Upper lobe of left lung (tissue), 6 donors: ENCODE results near the gene CACNA1D. TPM values are rescaled to one million over a fixed set of nuclear protein-coding genes. Genes with fewer than 3 reads are reported as not detected.
A peak's percentile ranks its signal among the peaks of the same experiment; 100 is the strongest.

Experiments used
- ATAC-seq, 2 donors: fragments of 200-7000 bp; cut with Tn5 transposase; one replicate each; pipeline ENCODE4 v1.9.1; 2022; ENCODE audit warnings: mild to moderate bottlenecking in 2 of 2, moderate library complexity in 2 of 2; ENCODE audit not compliant: low FRiP score in 2 of 2
- DNase-seq, 2 donors: peaks; one replicate each; pipeline ENCODE4 v3.0.0-alpha.2; 2019 to 2020
- H3K27ac ChIP-seq, 4 donors: fragments of 200-600 bp; sonication (generic); one replicate each; pipeline ENCODE4 v1.5.1; 2016 to 2019
- H3K27me3 ChIP-seq, 4 donors: fragments of 200-600 bp; sonication (generic); one replicate each; pipeline ENCODE4 v1.5.1; 2017 to 2019
- H3K36me3 ChIP-seq, 4 donors: fragments of 200-600 bp; sonication (generic); one replicate each; pipeline ENCODE4 v1.5.1; 2016 to 2019
- H3K4me1 ChIP-seq, 4 donors: fragments of 200-600 bp; sonication (generic); one replicate each; pipeline ENCODE4 v1.5.1; 2018 to 2019
- H3K4me3 ChIP-seq, 4 donors: fragments of 200-600 bp; sonication (generic); one replicate each; pipeline ENCODE4 v1.5.1; 2017 to 2019; ENCODE audit warnings: mild to moderate bottlenecking in 2 of 4, moderate library complexity in 1 of 4
- H3K9me3 ChIP-seq, 4 donors: fragments of 200-600 bp; sonication (generic); one replicate each; pipeline ENCODE4 v1.5.1; 2018 to 2019
- CTCF ChIP-seq, 6 experiments: fragments of 450-650 bp in 4 of 6; fragments of 200-600 bp in 2 of 6; sonication (generic) in 2 of 6; IDR thresholded peaks; one replicate each; pipeline ENCODE4 v1.5.1; 2016 to 2019; ENCODE audit warnings: antibody characterized with exemption in 6 of 6
- EP300 ChIP-seq, 4 donors: sonication (generic); formaldehyde crosslinking; IDR thresholded peaks; one replicate each; pipeline ENCODE4 v1.5.1; 2017; ENCODE audit warnings: antibody characterized with exemption in 4 of 4, control low read depth in 2 of 4
- POLR2A ChIP-seq, 4 donors: fragments of 450-650 bp; IDR thresholded peaks; one replicate each; pipeline ENCODE4 v1.5.1; 2016 to 2017; ENCODE audit warnings: antibody characterized with exemption in 4 of 4, mild to moderate bottlenecking in 2 of 4
- POLR2AphosphoS5 ChIP-seq, 2 donors: sonication (generic); formaldehyde crosslinking; IDR thresholded peaks; one replicate each; pipeline ENCODE4 v1.5.1; 2017; ENCODE audit warnings: antibody characterized with exemption in 2 of 2
- WGBS, 2 donors: methylation state at CpG; one replicate each; pipeline ENCODE4 v1.1.5; 2017 to 2018; 5-methylcytosine and 5-hydroxymethylcytosine counted together
- total RNA-seq, 6 donors: library from RNA; depleted of rRNA in 4 of 6; stranded (reverse); fragments of >200 nt in 4 of 6; gene quantifications; one replicate each; pipeline versions ENCODE4 v1.1.0 to v1.2.1, GENCODE V29; 2016 to 2021
- donor health status: DM: no; HTN: no; CAD: no; lungs with moderate emphysema.
- donor health status: DM: no; HTN: yes; CAD: no; lungs with severe emphysema.

The CACNA1D gene
- total RNA-seq, 6 donors from 2014 or later, result 17.2 to 221 (median 30.2) TPM

- peaks cover 22 to 44% (median 37%) of the 10 kb centered on the region in 4 donors for H3K4me1 ChIP-seq
- DNase-seq, result peak; percentile 46 to 89
- H3K9me3 ChIP-seq, result no peaks in the 10 kb centered on the region
- peak; percentile 48 to 81 for ATAC-seq
- no peaks in the 10 kb centered on the region for H3K27me3 ChIP-seq
- no peak overlapping the region for H3K4me3 ChIP-seq
- 27 to 48% methylated on average over 4 of the region's 4 CpGs for WGBS, 2 donors
- peak overlapping the region; percentile 38 to 64 (median 54) for H3K27ac ChIP-seq
- peak in 1 of 6 experiments; percentile 4 for TF ChIP-seq CTCF (IDR thresholded peaks at IDR 0.05)
- TF ChIP-seq POLR2AphosphoS5 (IDR thresholded peaks at IDR 0.05), result peak; percentile 69 to 76
- TF ChIP-seq EP300 (IDR thresholded peaks at IDR 0.05), result peak in 2 of 4 donors; percentile 42 to 94
- TF ChIP-seq POLR2A (IDR thresholded peaks at IDR 0.05), result no peak
- peaks cover 0 to 3% (median 0%) of the 10 kb centered on the region in 4 donors for H3K36me3 ChIP-seq
Measured at GRCh38 chr3:53708001-53708621, 213.7 kb downstream of the CACNA1D start.

GRCh38 chr3:53709256-53709655 lies 214.8 kb downstream of the CACNA1D start:
- DNase-seq (no peak), ATAC-seq (no peak)
- Histone ChIP-seq H3K4me1 (peaks cover 25 to 44% (median 37%) of the 10 kb centered on the region in 4 donors), H3K27me3 (no peaks in the 10 kb centered on the region), H3K9me3 (no peaks in the 10 kb centered on the region), H3K4me3 (no peak overlapping the region), H3K36me3 (no peaks in the 10 kb centered on the region), H3K27ac (peak overlapping the region in 2 of 4 donors; percentile 55 to 63)
- TF ChIP-seq POLR2A (IDR thresholded peaks at IDR 0.05), result no peak
- TF ChIP-seq POLR2AphosphoS5 (IDR thresholded peaks at IDR 0.05), result no peak
- TF ChIP-seq EP300 (IDR thresholded peaks at IDR 0.05), result no peak
- no peak for TF ChIP-seq CTCF (IDR thresholded peaks at IDR 0.05)
- WGBS, 2 donors, result 83 to 93% methylated on average over 5 to 6 of the region's 6 CpGs

DNA sequence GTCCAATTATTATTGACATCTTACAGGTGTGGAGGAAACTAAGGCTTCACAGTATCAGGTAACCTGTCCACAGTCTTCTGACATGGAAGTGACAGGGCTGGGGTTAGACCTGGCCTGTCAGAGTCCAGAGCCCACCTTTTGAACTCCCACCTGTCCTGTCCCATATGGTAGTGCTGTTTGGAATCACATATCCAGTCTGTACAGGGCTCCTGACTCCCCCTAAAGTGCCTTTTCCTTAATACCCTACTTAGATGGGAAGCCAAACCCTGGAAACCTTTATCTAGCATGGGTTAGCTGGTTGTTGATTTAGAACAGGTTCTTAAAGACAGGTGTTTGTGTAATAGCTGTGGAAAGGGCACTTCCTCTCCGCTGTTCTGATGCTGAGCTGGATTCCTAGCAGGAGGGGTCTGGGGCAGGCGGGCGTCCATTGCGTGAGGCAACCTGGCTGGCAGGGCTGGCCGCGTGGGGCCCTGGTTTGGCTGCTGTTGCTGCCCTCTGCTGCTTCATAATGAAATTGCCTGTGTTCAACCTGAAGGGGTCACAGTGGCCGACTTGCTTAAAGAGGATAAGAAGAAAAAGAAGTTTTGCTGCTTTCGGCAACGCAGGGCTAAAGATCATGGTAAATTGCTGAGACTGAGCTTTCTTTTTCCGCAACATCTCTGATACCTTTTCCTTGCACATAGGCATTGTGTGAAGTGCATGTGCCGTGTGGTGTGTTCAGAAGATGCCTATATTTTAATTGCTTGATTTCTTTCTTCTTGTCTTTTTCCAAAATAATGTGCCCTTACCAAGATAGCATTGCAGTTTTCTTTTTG lies 215.7 kb downstream of the CACNA1D start:
- TF ChIP-seq CTCF (IDR thresholded peaks at IDR 0.05), result peak; percentile 76 to 87 (median 81)
- no peak for TF ChIP-seq POLR2A (IDR thresholded peaks at IDR 0.05)
- TF ChIP-seq EP300 (IDR thresholded peaks at IDR 0.05), result peak in 1 of 4 donors; percentile 21
- WGBS, 2 donors, result 16 to 22% methylated on average over 6 to 11 of the region's 11 CpGs
- Histone ChIP-seq H3K4me1 (peaks cover 26 to 48% (median 37%) of the 10 kb centered on the region in 4 donors), H3K9me3 (no peaks in the 10 kb centered on the region), H3K4me3 (no peak overlapping the region), H3K27ac (peak overlapping the region in 3 of 4 donors; percentile 49 to 55 (median 50)), H3K27me3 (no peaks in the 10 kb centered on the region), H3K36me3 (no peaks in the 10 kb centered on the region)
- ATAC-seq, result peak; percentile 84 to 90
- DNase-seq, result peak; percentile 86 to 91

DNA sequence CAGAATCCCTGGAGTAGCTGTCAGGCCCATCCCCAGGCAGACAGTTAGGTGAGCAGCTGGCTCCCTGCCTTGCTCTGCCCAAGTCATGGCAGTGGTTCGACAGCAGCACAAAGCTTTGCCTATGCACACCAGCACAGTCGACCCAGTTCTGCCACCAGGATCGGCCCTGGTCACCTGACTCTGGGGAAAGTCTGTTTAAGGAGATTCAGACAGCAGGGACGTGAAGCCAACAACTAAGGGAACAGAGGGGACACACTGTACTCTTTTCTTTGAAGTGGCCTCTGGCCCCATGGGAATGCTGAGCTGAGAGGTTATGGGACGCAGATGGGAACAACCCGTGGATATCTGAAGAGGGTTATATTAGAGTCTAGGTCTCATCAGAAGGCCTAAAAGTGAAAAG lies 217.0 kb downstream of the CACNA1D start:
- peak overlapping the region in 2 of 4 donors; percentile 4 to 12 for H3K27ac ChIP-seq
- WGBS, 2 donors, result 68 to 82% methylated on average over 3 to 6 of the region's 6 CpGs
- no peak for DNase-seq

More for the DNA sequence above, 217.0 kb downstream of the CACNA1D start:
- Histone ChIP-seq H3K9me3 (no peaks in the 10 kb centered on the region), H3K4me3 (no peak overlapping the region), H3K4me1 (peaks cover 26 to 40% (median 33%) of the 10 kb centered on the region in 4 donors), H3K27me3 (no peaks in the 10 kb centered on the region), H3K36me3 (no peaks in the 10 kb centered on the region)
- TF ChIP-seq POLR2AphosphoS5 (IDR thresholded peaks at IDR 0.05) (peak in 1 of 2 donors; percentile 44), POLR2A (IDR thresholded peaks at IDR 0.05) (no peak), EP300 (IDR thresholded peaks at IDR 0.05) (peak in 2 of 4 donors; percentile 56 to 65), CTCF (IDR thresholded peaks at IDR 0.05) (no peak)
- ATAC-seq, result no peak
